Endometrial microvascular endothelial cells (primary cell): ENCODE measurements around the gene ABCA7. TPM values are rescaled to one million over a fixed set of nuclear protein-coding genes. Genes with fewer than 3 reads are reported as not detected.

Experiments used
- in situ Hi-C: cut with HindIII; loops from 2 replicates; pipeline ENCODE4 v1.10.0; 2017; ENCODE audit warnings: low sequenced_read_pairs, low pct_unique_long_range_greater_than_20kb; ENCODE audit errors: inconsistent ontology term
- total RNA-seq: library from RNA; depleted of rRNA; stranded (reverse); fragments of >200 nt; gene quantifications from one replicate; pipeline ENCODE4 v1.2.3, GENCODE V29; 2015; ENCODE audit errors: inconsistent ontology term

Gene ABCA7
- total RNA-seq, 1 donor from 2014 or later = 1.8 TPM

- in situ Hi-C loops = no loop called here
These were observed 39.7 kb downstream of the ABCA7 start for GRCh38 chr19:1079566-1080111.

GRCh38 chr19:1080360-1081161, 40.7 kb downstream of the ABCA7 start:
- in situ Hi-C loops = no loop called here

- in situ Hi-C loops = no loop called here
These were observed 41.6 kb downstream of the ABCA7 start for GRCh38 chr19:1081301-1082164.

GRCh38 chr19:1082165-1082927, 42.4 kb downstream of the ABCA7 start:
- in situ Hi-C loops = no loop called here

GRCh38 chr19:1082928-1083816, 43.3 kb downstream of the ABCA7 start:
- in situ Hi-C loops = no loop called here

- in situ Hi-C loops = no loop called here
These were observed 44.3 kb downstream of the ABCA7 start for GRCh38 chr19:1084024-1084868.

GRCh38 chr19:1085053-1085658, 45.2 kb downstream of the ABCA7 start:
- in situ Hi-C loops = no loop called here

GRCh38 chr19:1085676-1086442, 46.0 kb downstream of the ABCA7 start:
- in situ Hi-C loops = no loop called here

- in situ Hi-C loops = no loop called here
These were observed 46.7 kb downstream of the ABCA7 start for GRCh38 chr19:1086613-1087012.

GRCh38 chr19:1087813-1088415, 48.0 kb downstream of the ABCA7 start:
- in situ Hi-C loops = no loop called here

- in situ Hi-C loops = no loop called here
These were observed 48.6 kb downstream of the ABCA7 start for GRCh38 chr19:1088416-1089010.

- in situ Hi-C loops = no loop called here
These were observed 49.3 kb downstream of the ABCA7 start for GRCh38 chr19:1089126-1089771.

GRCh38 chr19:1089891-1090290, 50.0 kb downstream of the ABCA7 start:
- in situ Hi-C loops = no loop called here

GRCh38 chr19:1090731-1091543, 51.0 kb downstream of the ABCA7 start:
- in situ Hi-C loops = no loop called here
